ENCODE measurements around the gene POLG.
A peak's percentile ranks its signal among the peaks of the same experiment; 100 is the strongest.

Gene POLG

DNA sequence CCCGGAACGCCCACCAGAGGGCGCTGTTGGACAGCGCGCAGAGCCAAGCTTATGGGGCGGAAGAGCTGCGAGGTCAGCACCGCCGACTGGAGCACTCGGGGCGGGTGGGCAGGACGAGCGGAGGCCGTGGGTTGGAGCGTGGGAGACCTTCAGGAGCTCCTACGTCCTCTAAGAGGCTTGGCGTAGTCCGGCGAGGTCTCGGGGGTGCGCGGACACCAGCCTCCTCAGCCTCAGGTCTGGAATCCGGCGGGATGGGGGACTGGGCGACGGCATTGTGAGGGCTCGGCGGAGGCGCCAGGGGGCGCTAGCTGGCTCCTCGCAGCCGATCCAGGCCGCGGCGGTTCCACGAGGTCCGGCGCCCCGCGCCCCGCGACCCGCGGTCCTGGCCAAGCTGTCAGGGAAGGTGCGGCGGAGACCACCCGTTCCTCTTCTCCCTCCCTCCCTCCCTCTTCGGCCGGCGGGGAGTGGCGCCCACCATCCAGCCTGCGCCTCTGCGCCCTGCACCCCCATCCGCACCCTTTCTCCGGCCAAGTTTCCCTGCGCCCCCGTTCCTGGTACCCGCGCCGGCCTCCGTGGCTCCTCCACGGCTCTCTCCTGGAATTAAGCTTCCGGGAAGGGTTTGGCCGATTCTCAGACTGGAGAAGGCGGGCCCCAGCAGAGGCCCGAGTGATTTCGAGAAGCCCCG, 24.3 kb upstream of the POLG start (continued):
- TF ChIP-seq, protein P1, sequence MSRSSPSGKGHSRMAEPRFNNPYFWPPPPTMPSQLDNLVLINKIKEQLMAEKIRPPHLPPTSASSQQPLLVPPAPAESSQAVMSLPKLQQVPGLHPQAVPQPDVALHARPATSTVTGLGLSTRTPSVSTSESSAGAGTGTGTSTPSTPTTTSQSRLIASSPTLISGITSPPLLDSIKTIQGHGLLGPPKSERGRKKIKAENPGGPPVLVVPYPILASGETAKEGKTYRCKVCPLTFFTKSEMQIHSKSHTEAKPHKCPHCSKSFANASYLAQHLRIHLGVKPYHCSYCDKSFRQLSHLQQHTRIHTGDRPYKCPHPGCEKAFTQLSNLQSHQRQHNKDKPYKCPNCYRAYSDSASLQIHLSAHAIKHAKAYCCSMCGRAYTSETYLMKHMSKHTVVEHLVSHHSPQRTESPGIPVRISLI (tag by site-specific recombination; IDR thresholded peaks at IDR 0.05): no peak
- TF ChIP-seq, protein P2, sequence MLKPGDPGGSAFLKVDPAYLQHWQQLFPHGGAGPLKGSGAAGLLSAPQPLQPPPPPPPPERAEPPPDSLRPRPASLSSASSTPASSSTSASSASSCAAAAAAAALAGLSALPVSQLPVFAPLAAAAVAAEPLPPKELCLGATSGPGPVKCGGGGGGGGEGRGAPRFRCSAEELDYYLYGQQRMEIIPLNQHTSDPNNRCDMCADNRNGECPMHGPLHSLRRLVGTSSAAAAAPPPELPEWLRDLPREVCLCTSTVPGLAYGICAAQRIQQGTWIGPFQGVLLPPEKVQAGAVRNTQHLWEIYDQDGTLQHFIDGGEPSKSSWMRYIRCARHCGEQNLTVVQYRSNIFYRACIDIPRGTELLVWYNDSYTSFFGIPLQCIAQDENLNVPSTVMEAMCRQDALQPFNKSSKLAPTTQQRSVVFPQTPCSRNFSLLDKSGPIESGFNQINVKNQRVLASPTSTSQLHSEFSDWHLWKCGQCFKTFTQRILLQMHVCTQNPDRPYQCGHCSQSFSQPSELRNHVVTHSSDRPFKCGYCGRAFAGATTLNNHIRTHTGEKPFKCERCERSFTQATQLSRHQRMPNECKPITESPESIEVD (tag by site-specific recombination; IDR thresholded peaks at IDR 0.05): no peak
- TF ChIP-seq ZNF112 (tag by site-specific recombination; IDR thresholded peaks at IDR 0.05): no peak
- TF ChIP-seq ZNF223 (tag by site-specific recombination; IDR thresholded peaks at IDR 0.05): peak; percentile 79; the same call in 1 of the 2 replicates
- no peak for TF ChIP-seq ZFP41 (tag by site-specific recombination; IDR thresholded peaks at IDR 0.05; ENCODE audit: borderline replicate concordance)
- TF ChIP-seq ZFP69B (tag by site-specific recombination; IDR thresholded peaks at IDR 0.05): peak; percentile 47; the same call in 1 of the 2 replicates
- 0 out of 2 replicates have a peak, but pooled peaks have one; percentile 60 for TF ChIP-seq ZNF324 (tag by site-specific recombination; IDR thresholded peaks at IDR 0.05)
- TF ChIP-seq ZNF549 (tag by site-specific recombination; IDR thresholded peaks at IDR 0.05): no peak
- TF ChIP-seq, protein P3, sequence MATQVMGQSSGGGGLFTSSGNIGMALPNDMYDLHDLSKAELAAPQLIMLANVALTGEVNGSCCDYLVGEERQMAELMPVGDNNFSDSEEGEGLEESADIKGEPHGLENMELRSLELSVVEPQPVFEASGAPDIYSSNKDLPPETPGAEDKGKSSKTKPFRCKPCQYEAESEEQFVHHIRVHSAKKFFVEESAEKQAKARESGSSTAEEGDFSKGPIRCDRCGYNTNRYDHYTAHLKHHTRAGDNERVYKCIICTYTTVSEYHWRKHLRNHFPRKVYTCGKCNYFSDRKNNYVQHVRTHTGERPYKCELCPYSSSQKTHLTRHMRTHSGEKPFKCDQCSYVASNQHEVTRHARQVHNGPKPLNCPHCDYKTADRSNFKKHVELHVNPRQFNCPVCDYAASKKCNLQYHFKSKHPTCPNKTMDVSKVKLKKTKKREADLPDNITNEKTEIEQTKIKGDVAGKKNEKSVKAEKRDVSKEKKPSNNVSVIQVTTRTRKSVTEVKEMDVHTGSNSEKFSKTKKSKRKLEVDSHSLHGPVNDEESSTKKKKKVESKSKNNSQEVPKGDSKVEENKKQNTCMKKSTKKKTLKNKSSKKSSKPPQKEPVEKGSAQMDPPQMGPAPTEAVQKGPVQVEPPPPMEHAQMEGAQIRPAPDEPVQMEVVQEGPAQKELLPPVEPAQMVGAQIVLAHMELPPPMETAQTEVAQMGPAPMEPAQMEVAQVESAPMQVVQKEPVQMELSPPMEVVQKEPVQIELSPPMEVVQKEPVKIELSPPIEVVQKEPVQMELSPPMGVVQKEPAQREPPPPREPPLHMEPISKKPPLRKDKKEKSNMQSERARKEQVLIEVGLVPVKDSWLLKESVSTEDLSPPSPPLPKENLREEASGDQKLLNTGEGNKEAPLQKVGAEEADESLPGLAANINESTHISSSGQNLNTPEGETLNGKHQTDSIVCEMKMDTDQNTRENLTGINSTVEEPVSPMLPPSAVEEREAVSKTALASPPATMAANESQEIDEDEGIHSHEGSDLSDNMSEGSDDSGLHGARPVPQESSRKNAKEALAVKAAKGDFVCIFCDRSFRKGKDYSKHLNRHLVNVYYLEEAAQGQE (tag by site-specific recombination; IDR thresholded peaks at IDR 0.05): peak; percentile 62
- TF ChIP-seq EGR2 (tag by site-specific recombination; IDR thresholded peaks at IDR 0.05; ENCODE audit: low read depth): peak; percentile 91
- TF ChIP-seq, protein P4, sequence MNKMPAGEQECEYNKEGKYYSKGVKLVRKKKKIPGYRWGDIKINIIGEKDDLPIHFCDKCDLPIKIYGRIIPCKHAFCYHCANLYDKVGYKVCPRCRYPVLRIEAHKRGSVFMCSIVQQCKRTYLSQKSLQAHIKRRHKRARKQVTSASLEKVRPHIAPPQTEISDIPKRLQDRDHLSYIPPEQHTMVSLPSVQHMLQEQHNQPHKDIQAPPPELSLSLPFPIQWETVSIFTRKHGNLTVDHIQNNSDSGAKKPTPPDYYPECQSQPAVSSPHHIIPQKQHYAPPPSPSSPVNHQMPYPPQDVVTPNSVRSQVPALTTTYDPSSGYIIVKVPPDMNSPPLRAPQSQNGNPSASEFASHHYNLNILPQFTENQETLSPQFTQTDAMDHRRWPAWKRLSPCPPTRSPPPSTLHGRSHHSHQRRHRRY (tag by site-specific recombination; IDR thresholded peaks at IDR 0.05): no peak
- no peak for TF ChIP-seq ZNF19 (tag by site-specific recombination; IDR thresholded peaks at IDR 0.05; ENCODE audit: low read depth)
- TF ChIP-seq, protein P5, sequence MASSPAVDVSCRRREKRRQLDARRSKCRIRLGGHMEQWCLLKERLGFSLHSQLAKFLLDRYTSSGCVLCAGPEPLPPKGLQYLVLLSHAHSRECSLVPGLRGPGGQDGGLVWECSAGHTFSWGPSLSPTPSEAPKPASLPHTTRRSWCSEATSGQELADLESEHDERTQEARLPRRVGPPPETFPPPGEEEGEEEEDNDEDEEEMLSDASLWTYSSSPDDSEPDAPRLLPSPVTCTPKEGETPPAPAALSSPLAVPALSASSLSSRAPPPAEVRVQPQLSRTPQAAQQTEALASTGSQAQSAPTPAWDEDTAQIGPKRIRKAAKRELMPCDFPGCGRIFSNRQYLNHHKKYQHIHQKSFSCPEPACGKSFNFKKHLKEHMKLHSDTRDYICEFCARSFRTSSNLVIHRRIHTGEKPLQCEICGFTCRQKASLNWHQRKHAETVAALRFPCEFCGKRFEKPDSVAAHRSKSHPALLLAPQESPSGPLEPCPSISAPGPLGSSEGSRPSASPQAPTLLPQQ (tag by site-specific recombination; IDR thresholded peaks at IDR 0.05): peak; percentile 85
- TF ChIP-seq, protein P6, sequence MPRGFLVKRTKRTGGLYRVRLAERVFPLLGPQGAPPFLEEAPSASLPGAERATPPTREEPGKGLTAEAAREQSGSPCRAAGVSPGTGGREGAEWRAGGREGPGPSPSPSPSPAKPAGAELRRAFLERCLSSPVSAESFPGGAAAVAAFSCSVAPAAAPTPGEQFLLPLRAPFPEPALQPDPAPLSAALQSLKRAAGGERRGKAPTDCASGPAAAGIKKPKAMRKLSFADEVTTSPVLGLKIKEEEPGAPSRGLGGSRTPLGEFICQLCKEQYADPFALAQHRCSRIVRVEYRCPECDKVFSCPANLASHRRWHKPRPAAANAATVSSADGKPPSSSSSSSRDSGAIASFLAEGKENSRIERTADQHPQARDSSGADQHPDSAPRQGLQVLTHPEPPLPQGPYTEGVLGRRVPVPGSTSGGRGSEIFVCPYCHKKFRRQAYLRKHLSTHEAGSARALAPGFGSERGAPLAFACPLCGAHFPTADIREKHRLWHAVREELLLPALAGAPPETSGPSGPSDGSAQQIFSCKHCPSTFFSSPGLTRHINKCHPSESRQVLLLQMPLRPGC (tag by site-specific recombination; IDR thresholded peaks at IDR 0.05): 0 out of 2 replicates have a peak, but pooled peaks have one; percentile 26
- peak; percentile 83 for TF ChIP-seq ZBTB17 (tag by site-specific recombination; IDR thresholded peaks at IDR 0.05)
- TF ChIP-seq ZNF174 (tag by site-specific recombination; IDR thresholded peaks at IDR 0.05): no peak
- TF ChIP-seq, protein P7, sequence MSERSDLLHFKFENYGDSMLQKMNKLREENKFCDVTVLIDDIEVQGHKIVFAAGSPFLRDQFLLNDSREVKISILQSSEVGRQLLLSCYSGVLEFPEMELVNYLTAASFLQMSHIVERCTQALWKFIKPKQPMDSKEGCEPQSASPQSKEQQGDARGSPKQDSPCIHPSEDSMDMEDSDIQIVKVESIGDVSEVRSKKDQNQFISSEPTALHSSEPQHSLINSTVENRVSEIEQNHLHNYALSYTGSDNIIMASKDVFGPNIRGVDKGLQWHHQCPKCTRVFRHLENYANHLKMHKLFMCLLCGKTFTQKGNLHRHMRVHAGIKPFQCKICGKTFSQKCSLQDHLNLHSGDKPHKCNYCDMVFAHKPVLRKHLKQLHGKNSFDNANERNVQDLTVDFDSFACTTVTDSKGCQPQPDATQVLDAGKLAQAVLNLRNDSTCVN (tag by site-specific recombination; optimal IDR thresholded peaks at IDR 0.05): peak; percentile 93
- TF ChIP-seq ZNF391 (tag by site-specific recombination; IDR thresholded peaks at IDR 0.05; ENCODE audit: borderline replicate concordance, low read depth): peak; percentile 82; the same call in 1 of the 2 replicates
- TF ChIP-seq ZNF610 (tag by site-specific recombination; IDR thresholded peaks at IDR 0.05; ENCODE audit: borderline replicate concordance): 0 out of 2 replicates have a peak, but pooled peaks have one; percentile 25
- TF ChIP-seq WT1 (tag by site-specific recombination; IDR thresholded peaks at IDR 0.05): peak; percentile 53; the same call in 1 of the 2 replicates
- no peak for TF ChIP-seq KLF7 (tag by site-specific recombination; IDR thresholded peaks at IDR 0.05; ENCODE audit: borderline replicate concordance)
- TF ChIP-seq ZNF843 (tag by site-specific recombination; IDR thresholded peaks at IDR 0.05): 0 out of 2 replicates have a peak, but pooled peaks have one; percentile 43
- peak; percentile 65; the same call in 1 of the 2 replicates for TF ChIP-seq ZNF660 (tag by site-specific recombination; IDR thresholded peaks at IDR 0.05)
- TF ChIP-seq SETDB1 (IDR thresholded peaks at IDR 0.05; ENCODE audit: insufficient read length, low read length): no peak
